KMS-11 (cell line): ENCODE measurements around the gene ARL4A.

Experiments
- H2AFZ ChIP-seq: fragments of 200-600 bp; sonication (generic); 2 replicates; pipeline ENCODE4 v1.6.1; 2016; ENCODE audit warnings: antibody characterized with exemption, mixed run types, low read depth
- H3K27ac ChIP-seq: fragments of 200-600 bp; sonication (generic); 2 replicates; pipeline ENCODE4 v1.6.1; 2016; ENCODE audit warnings: mild to moderate bottlenecking, mixed run types
- H3K27me3 ChIP-seq: fragments of 200-600 bp; sonication (generic); 2 replicates; pipeline ENCODE4 v1.6.1; 2017; ENCODE audit warnings: mild to moderate bottlenecking, low read depth, mixed run types, moderate library complexity; ENCODE audit not compliant: insufficient read depth
- H3K36me3 ChIP-seq: fragments of 200-600 bp; sonication (generic); 2 replicates; pipeline ENCODE4 v1.6.1; 2017; ENCODE audit warnings: mild to moderate bottlenecking, mixed run types; ENCODE audit not compliant: insufficient read depth
- H3K4me1 ChIP-seq: fragments of 200-600 bp; sonication (generic); 2 replicates; pipeline ENCODE4 v1.6.1; 2016; ENCODE audit warnings: mild to moderate bottlenecking, low read depth, mixed run types; ENCODE audit not compliant: poor library complexity, severe bottlenecking
- H3K4me2 ChIP-seq: fragments of 200-600 bp; sonication (generic); 2 replicates; pipeline ENCODE4 v1.7.0; 2016; ENCODE audit warnings: mild to moderate bottlenecking, mixed run types
- H3K4me3 ChIP-seq: fragments of 200-600 bp; sonication (generic); IDR thresholded peaks from 2 replicates; pipeline ENCODE4 v1.6.1; 2017; ENCODE audit warnings: low read depth, low read length, mixed read lengths; ENCODE audit not compliant: insufficient read depth
- H3K79me2 ChIP-seq: fragments of 200-600 bp; sonication (generic); 2 replicates; pipeline ENCODE4 v1.6.1; 2016; ENCODE audit warnings: low read depth, mixed run types; ENCODE audit not compliant: insufficient read depth
- H3K9ac ChIP-seq: fragments of 200-600 bp; sonication (generic); 2 replicates; pipeline ENCODE4 v1.6.1; 2016; ENCODE audit warnings: mild to moderate bottlenecking, mixed run types
- H4K20me1 ChIP-seq: fragments of 200-600 bp; sonication (generic); 2 replicates; pipeline ENCODE4 v1.6.1; 2016; ENCODE audit warnings: mild to moderate bottlenecking, mixed run types; ENCODE audit not compliant: insufficient read depth
- TF ChIP-seq, protein P1 (sequence below): fragments of 200-600 bp; sonication (generic); conservative IDR thresholded peaks from 2 replicates; pipeline ENCODE4 v1.6.1; 2017; ENCODE audit warnings: low read depth, mild to moderate bottlenecking, antibody characterized with exemption, low read length, moderate library complexity, mixed read lengths

ARL4A gene

GRCh38 chr7:12737836-12738235 is 50.4 kb downstream of the ARL4A start:
- H3K4me1 ChIP-seq, result no peaks in the 10 kb centered on the region
- H3K4me3 ChIP-seq, result no peak overlapping the region
- H3K36me3 ChIP-seq, result no peaks in the 10 kb centered on the region
- H3K79me2 ChIP-seq, result no peaks in the 10 kb centered on the region
- H4K20me1 ChIP-seq, result no peaks in the 10 kb centered on the region
- no peak overlapping the region for H3K9ac ChIP-seq
- H3K4me2 ChIP-seq, result no peak overlapping the region
- no peak overlapping the region for H2AFZ ChIP-seq
- no peak overlapping the region for H3K27ac ChIP-seq
- TF ChIP-seq, protein P1, sequence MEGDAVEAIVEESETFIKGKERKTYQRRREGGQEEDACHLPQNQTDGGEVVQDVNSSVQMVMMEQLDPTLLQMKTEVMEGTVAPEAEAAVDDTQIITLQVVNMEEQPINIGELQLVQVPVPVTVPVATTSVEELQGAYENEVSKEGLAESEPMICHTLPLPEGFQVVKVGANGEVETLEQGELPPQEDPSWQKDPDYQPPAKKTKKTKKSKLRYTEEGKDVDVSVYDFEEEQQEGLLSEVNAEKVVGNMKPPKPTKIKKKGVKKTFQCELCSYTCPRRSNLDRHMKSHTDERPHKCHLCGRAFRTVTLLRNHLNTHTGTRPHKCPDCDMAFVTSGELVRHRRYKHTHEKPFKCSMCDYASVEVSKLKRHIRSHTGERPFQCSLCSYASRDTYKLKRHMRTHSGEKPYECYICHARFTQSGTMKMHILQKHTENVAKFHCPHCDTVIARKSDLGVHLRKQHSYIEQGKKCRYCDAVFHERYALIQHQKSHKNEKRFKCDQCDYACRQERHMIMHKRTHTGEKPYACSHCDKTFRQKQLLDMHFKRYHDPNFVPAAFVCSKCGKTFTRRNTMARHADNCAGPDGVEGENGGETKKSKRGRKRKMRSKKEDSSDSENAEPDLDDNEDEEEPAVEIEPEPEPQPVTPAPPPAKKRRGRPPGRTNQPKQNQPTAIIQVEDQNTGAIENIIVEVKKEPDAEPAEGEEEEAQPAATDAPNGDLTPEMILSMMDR, result no peak
- H3K27me3 ChIP-seq, result no peaks in the 10 kb centered on the region

DNA sequence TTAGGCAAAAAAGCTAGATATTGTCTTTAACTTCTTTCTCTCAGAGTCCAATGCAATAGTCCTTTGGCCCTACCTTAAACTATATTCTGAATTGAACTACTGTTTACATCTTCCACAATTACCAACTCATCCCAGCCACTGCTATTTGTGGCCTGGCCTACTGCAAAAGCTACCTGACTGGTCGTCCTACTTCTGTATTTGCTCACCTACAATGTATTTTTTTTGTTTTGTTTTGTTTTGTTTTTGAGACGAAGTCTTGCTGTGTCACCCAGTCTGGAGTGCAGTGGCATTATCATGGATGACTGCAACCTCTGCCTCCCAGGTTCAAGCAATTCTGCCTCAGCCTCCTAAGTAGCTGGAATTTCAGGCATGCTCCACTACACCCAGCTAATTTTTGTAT is 51.2 kb downstream of the ARL4A start:
- no peaks in the 10 kb centered on the region for H3K27me3 ChIP-seq
- no peaks in the 10 kb centered on the region for H4K20me1 ChIP-seq
- no peaks in the 10 kb centered on the region for H3K36me3 ChIP-seq
- H3K4me3 ChIP-seq, result no peak overlapping the region
- H3K27ac ChIP-seq, result no peak overlapping the region
- H2AFZ ChIP-seq, result no peak overlapping the region
- no peak overlapping the region for H3K4me2 ChIP-seq
- TF ChIP-seq, protein P1, result no peak
- H3K4me1 ChIP-seq, result no peaks in the 10 kb centered on the region
- no peak overlapping the region for H3K9ac ChIP-seq
- H3K79me2 ChIP-seq, result no peaks in the 10 kb centered on the region
